Body of pancreas (tissue), 4 donors: Measurements from ENCODE around the gene PLA2G12A. TPM values are rescaled to one million over a fixed set of nuclear protein-coding genes. Genes with fewer than 3 reads are reported as not detected.

ENCODE experiments used
- ATAC-seq: fragments of 150-250 bp; one replicate; pipeline ENCODE4 v1.9.1; 2016
- DNase-seq, 4 donors: peaks; one replicate each; pipeline ENCODE4 v3.0.0-alpha.2; 2019
- H3K27ac ChIP-seq, 4 donors: fragments of 200-600 bp; sonication (generic); 1 replicate in 3 of 4; 2 replicates in 1 of 4; pipeline versions ENCODE4 v1.5.1 to v1.6.1; 2016 to 2019; ENCODE audit warnings: mild to moderate bottlenecking in 1 of 4, mixed read lengths in 1 of 4, moderate library complexity in 1 of 4
- H3K27me3 ChIP-seq, 2 donors: fragments of 200-600 bp; sonication (generic); one replicate each; pipeline ENCODE4 v1.6.0; 2016; ENCODE audit warnings: mild to moderate bottlenecking in 1 of 2
- H3K36me3 ChIP-seq, 2 donors: fragments of 200-600 bp; sonication (generic); replicated peaks in 1 of 2; 2 replicates each; pipeline ENCODE4 v1.5.1; 2016; ENCODE audit warnings: low read depth in 2 of 2; ENCODE audit not compliant: insufficient read depth in 1 of 2
- H3K4me1 ChIP-seq: fragments of 200-600 bp; sonication (generic); one replicate; pipeline ENCODE4 v1.6.0; 2016
- H3K4me3 ChIP-seq, 2 donors: fragments of 200-600 bp; sonication (generic); 1 replicate in 1 of 2; 2 replicates in 1 of 2; pipeline ENCODE4 v1.5.1; 2016 to 2019
- H3K9me3 ChIP-seq, 3 donors: fragments of 200-600 bp; sonication (generic); 1 replicate in 2 of 3; 2 replicates in 1 of 3; pipeline ENCODE4 v1.5.1; 2016
- POLR2A ChIP-seq, 3 donors: fragments of 450-650 bp; IDR thresholded peaks; one replicate each; pipeline ENCODE4 v1.6.1; 2016; ENCODE audit warnings: antibody characterized with exemption in 3 of 3, mild to moderate bottlenecking in 2 of 3
- WGBS, 2 donors: methylation state at CpG; one replicate each; pipeline ENCODE4 v1.1.5; 2017; 5-methylcytosine and 5-hydroxymethylcytosine counted together
- intact Hi-C: fragments of 100-400 bp; cut with DNase I; formaldehyde crosslinking; loops from one replicate; pipeline ENCODE4 v1.15.1; 2023
- total RNA-seq, 2 donors: library from RNA; depleted of rRNA; stranded (reverse); fragments of >200 nt; gene quantifications; one replicate each; pipeline ENCODE4 v1.1.0, GENCODE V29; 2016
- TF ChIP-seq, protein P1 (sequence below), 7 experiments: fragments of 450-650 bp in 4 of 7; fragments of 200-600 bp in 3 of 7; sonication (generic) in 3 of 7; IDR thresholded peaks; one replicate each; pipeline ENCODE4 v1.5.1; 2016 to 2019; ENCODE audit warnings: antibody characterized with exemption in 7 of 7

PLA2G12A gene
- total RNA-seq = 10 to 100 TPM; 17.1 to 18.5 TPM

DNA sequence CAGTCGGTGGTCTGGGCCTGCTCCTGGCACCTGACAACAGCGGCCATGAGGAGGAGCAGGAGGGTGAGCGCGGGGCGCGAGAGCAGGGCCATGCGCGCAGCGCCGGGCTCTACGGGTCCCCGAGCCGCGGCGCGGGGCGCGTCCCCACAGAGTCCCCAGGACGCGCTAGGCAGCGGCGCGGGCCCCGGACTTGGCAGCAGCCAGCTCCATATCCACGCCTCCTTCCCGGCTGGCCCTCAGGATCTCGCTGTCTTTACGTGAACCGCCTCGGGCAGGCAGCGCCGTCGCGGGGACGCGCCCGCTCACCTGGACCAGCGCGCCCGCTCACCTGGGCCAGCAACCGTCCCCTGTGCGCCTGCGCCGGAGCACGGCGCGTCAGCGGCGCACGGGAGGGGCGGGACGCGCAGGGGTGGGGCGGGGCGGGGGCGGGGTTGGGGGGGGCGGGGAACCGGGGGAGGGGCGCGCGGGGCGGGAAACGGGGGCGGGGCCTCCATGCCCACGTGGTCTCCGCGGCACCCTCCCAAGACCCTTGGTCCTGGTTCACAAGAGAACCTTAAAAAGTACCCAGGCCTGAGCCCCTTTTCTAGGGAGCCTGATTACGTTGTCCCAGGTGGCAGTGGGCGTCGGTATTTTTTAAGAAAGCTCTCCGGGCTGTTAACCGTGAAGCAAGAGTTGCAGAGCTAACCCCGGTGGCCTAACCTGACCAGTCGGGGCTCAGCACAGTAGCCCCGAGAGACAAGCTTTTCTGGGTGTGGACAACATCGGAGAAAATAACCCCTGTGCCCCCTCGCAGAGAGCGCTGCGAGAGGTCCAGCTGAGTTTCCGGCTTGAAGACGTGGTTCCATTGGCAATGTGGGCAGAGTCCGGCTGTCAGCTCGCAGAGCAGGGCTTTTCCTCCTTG lies at the start of gene PLA2G12A:
Gene PLA2G12A, minus strand, starts transcription at position 353 of the 901 bp plus-strand sequence. Its CDS starts 261 bp downstream, at position 92.
- Histone ChIP-seq H3K36me3 (no peaks in the 10 kb centered on the region), H3K27ac (peak within 1 kb of the TSS; percentile 91 to 97 (median 96)), H3K27me3 (no peaks in the 10 kb centered on the region), H3K9me3 (no peaks in the 10 kb centered on the region), H3K4me3 (peak within 1 kb of the TSS; percentile 72 to 90), H3K4me1 (peaks cover 38% of the 10 kb centered on the region)
- peak; percentile 93 for ATAC-seq
- DNase-seq = peak; percentile 95 to 97 (median 96)
- intact Hi-C loops = loop anchor here (5.0 kb wide), 1 partner anchor 82 kb away; no protein-coding TSS in a partner anchor
- TF ChIP-seq, protein P1, sequence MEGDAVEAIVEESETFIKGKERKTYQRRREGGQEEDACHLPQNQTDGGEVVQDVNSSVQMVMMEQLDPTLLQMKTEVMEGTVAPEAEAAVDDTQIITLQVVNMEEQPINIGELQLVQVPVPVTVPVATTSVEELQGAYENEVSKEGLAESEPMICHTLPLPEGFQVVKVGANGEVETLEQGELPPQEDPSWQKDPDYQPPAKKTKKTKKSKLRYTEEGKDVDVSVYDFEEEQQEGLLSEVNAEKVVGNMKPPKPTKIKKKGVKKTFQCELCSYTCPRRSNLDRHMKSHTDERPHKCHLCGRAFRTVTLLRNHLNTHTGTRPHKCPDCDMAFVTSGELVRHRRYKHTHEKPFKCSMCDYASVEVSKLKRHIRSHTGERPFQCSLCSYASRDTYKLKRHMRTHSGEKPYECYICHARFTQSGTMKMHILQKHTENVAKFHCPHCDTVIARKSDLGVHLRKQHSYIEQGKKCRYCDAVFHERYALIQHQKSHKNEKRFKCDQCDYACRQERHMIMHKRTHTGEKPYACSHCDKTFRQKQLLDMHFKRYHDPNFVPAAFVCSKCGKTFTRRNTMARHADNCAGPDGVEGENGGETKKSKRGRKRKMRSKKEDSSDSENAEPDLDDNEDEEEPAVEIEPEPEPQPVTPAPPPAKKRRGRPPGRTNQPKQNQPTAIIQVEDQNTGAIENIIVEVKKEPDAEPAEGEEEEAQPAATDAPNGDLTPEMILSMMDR (IDR thresholded peaks at IDR 0.05) = no peak
- peak; percentile 77 to 87 (median 82) for TF ChIP-seq POLR2A (IDR thresholded peaks at IDR 0.05)
- 1 to 2% methylated on average over 6 to 30 of the region's 83 CpGs for WGBS, 2 donors

DNA sequence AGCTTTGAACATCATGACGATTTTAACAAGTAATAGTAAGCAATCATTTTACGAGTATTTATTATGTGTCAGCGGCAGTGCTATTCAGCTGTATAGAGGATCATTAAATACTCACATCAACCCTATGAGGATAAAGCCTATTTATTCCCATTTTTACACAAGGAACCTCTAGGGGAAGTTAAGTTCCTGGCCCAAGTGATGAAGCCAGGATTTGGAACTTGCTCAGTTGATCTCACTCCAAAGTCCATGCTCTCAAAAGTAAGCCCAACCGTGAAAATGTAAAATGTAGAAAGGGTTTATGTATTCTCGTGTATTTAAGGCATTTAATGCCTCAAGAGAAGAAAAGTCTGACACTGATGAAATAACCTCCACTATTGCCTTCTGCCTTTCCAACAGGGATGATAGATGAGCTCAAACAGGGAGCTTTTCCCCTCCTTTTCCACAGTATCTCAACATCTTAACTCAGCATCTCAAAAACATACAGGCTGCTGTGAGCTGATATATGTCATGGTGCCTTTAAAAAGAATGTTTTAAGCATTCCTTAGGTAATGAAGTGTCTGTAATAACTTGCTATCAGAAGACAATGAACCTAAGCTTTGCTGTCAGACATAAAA lies 35.0 kb upstream of the PLA2G12A start:
- H3K36me3 ChIP-seq = peaks cover 0 to 3% of the 10 kb centered on the region in 2 donors
- H3K4me1 ChIP-seq = peaks cover 26% of the 10 kb centered on the region
- no peak for DNase-seq
- intact Hi-C loops = no loop called here
- no peaks in the 10 kb centered on the region for H3K27me3 ChIP-seq
- H3K9me3 ChIP-seq = no peaks in the 10 kb centered on the region
- TF ChIP-seq POLR2A (IDR thresholded peaks at IDR 0.05) = no peak
- TF ChIP-seq, protein P1 (IDR thresholded peaks at IDR 0.05) = no peak
- H3K27ac ChIP-seq = peak overlapping the region in 2 of 4 donors; percentile 13 to 52
- no peak overlapping the region for H3K4me3 ChIP-seq
- ATAC-seq = no peak
- 38 to 59% methylated on average over 5 of the region's 5 CpGs for WGBS, 2 donors

DNA sequence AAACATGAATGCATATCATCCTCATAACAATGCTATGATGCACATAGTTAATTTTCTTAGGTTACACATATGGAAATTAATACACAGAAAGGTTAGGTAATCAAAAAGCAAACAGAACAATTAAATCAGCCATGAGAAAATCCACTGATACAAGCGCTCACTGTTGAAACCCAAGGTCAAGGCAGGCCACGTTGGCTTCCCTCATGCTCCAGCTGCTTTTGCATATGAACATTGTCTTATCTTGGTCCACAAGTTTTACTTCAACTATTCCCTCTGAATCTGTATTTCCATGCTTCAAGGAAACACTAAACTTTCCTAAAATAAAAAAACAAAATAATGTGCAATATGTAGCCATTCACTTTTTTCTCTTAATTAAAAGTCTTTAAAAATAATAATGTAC lies 34.5 kb upstream of the PLA2G12A start:
- Histone ChIP-seq H3K27me3 (no peaks in the 10 kb centered on the region), H3K27ac (peak overlapping the region in 1 of 4 donors; percentile 52), H3K4me3 (no peak overlapping the region), H3K9me3 (no peaks in the 10 kb centered on the region), H3K4me1 (peaks cover 26% of the 10 kb centered on the region), H3K36me3 (peaks cover 0 to 3% of the 10 kb centered on the region in 2 donors)
- peak; percentile 78 for ATAC-seq
- WGBS, 2 donors = 29 to 45% methylated on average over 2 of the region's 2 CpGs
- intact Hi-C loops = no loop called here
- DNase-seq = peak in 3 of 4 donors; percentile 33 to 67 (median 48)
- TF ChIP-seq, protein P1 (IDR thresholded peaks at IDR 0.05) = no peak
- no peak for TF ChIP-seq POLR2A (IDR thresholded peaks at IDR 0.05)

DNA sequence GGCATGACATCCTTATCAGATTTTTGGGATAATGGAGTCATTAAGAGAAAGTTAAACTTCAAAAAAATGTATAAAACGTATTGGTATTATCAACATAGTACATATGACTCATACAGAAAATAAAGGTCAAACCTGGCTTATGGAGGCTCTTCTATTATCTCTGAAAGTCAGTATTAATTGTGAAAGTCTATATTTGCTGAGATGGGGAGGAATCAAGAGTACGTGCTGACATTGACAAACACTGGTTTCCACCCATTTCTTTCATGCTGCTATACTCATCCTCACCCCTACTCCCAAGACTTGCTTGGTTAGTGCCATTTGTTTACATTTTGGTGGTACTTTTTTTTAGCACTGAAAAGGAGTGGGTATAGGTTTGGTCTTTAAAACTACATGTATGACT lies 30.8 kb upstream of the PLA2G12A start:
- Histone ChIP-seq H3K27ac (no peak overlapping the region), H3K36me3 (peaks cover 0 to 3% of the 10 kb centered on the region in 2 donors), H3K27me3 (no peaks in the 10 kb centered on the region), H3K4me1 (peaks cover 26% of the 10 kb centered on the region), H3K9me3 (no peaks in the 10 kb centered on the region), H3K4me3 (no peak overlapping the region)
- DNase-seq = no peak
- no peak for ATAC-seq
- intact Hi-C loops = no loop called here
- WGBS, 2 donors = 56 to 67% methylated on average over 2 of the region's 2 CpGs
- no peak for TF ChIP-seq POLR2A (IDR thresholded peaks at IDR 0.05)
- TF ChIP-seq, protein P1 (IDR thresholded peaks at IDR 0.05) = no peak
